ENCODE data around the gene GPR162. TPM values are rescaled to one million over a fixed set of nuclear protein-coding genes. Genes with fewer than 3 reads are reported as not detected.

GPR162 gene
- total and polyA plus RNA-seq, 8 donors: 9.0 to 15.7 (median 12.2) TPM

GRCh38 chr12:6820166-6820565, 1.5 kb upstream of the GPR162 start:
- intact Hi-C loops (cut with DNase I): no loop called here
- H3K27ac ChIP-seq: no peak overlapping the region
- peaks cover under 1 to 20% of the 10 kb centered on the region in 2 donors for H3K4me1 ChIP-seq
- H3K36me3 ChIP-seq: peaks cover 0 to 5% of the 10 kb centered on the region in 2 donors
- H3K9me3 ChIP-seq: no peaks in the 10 kb centered on the region
- H3K27me3 ChIP-seq: peaks cover 0 to 38% of the 10 kb centered on the region in 2 donors
- DNase-seq (no peak), ATAC-seq (no peak)
- H3K4me3 ChIP-seq: no peak overlapping the region
- no peak for TF ChIP-seq CTCF (IDR thresholded peaks at IDR 0.05)

- DNase-seq: no peak
- H3K27me3 ChIP-seq: peaks cover 0 to 62% of the 10 kb centered on the region in 2 donors
- H3K27ac ChIP-seq: no peak overlapping the region
- peak overlapping the region in 1 of 2 donors; percentile 41 for H3K4me3 ChIP-seq
- intact Hi-C loops (cut with DNase I): no loop called here
- no peaks in the 10 kb centered on the region for H3K9me3 ChIP-seq
- H3K4me1 ChIP-seq: peaks cover 9 to 30% of the 10 kb centered on the region in 2 donors
- ATAC-seq: no peak
- H3K36me3 ChIP-seq: no peaks in the 10 kb centered on the region
- no peak for TF ChIP-seq CTCF (IDR thresholded peaks at IDR 0.05)
Observed at GRCh38 chr12:6822426-6823135, 960 bp downstream of the GPR162 start.

GRCh38 chr12:6823182-6824084, 1.8 kb downstream of the GPR162 start:
- TF ChIP-seq CTCF (IDR thresholded peaks at IDR 0.05): no peak
- peaks cover 9 to 35% of the 10 kb centered on the region in 2 donors for H3K4me1 ChIP-seq
- no peak overlapping the region for H3K27ac ChIP-seq
- no peak overlapping the region for H3K4me3 ChIP-seq
- DNase-seq: no peak
- intact Hi-C loops (cut with DNase I): no loop called here
- H3K27me3 ChIP-seq: peaks cover 0 to 70% of the 10 kb centered on the region in 2 donors
- H3K36me3 ChIP-seq: no peaks in the 10 kb centered on the region
- ATAC-seq: no peak
- H3K9me3 ChIP-seq: no peaks in the 10 kb centered on the region

GRCh38 chr12:6824085-6824775, 2.6 kb downstream of the GPR162 start:
- Histone ChIP-seq H3K27me3 (peaks cover 0 to 78% of the 10 kb centered on the region in 2 donors), H3K36me3 (no peaks in the 10 kb centered on the region), H3K27ac (no peak overlapping the region), H3K4me1 (peaks cover 9 to 43% of the 10 kb centered on the region in 2 donors), H3K4me3 (no peak overlapping the region), H3K9me3 (no peaks in the 10 kb centered on the region)
- ATAC-seq (no peak), DNase-seq (no peak)
- TF ChIP-seq CTCF (IDR thresholded peaks at IDR 0.05): no peak
- intact Hi-C loops (cut with DNase I): no loop called here

Data from left lung (tissue), 10 donors.